ENCODE measurements around the gene SLC38A10. TPM values are rescaled to one million over a fixed set of nuclear protein-coding genes. Genes with fewer than 3 reads are reported as not detected.

Gene SLC38A10
- total and polyA plus RNA-seq, 10 of the 15 experiments (the other 5 are each of a cell fraction or from before 2014, with no cell fraction given) = 0.52 to 67.9 (median 22.1) TPM

- TF ChIP-seq E4F1 (IDR thresholded peaks at IDR 0.05; ENCODE audit: borderline replicate concordance, partially characterized antibody) (no peak), LARP7 (IDR thresholded peaks at IDR 0.05) (0 out of 2 replicates have a peak, but pooled peaks have one; percentile 21), NR2C2 (IDR thresholded peaks at IDR 0.05; ENCODE audit: borderline replicate concordance, control insufficient read depth, insufficient read length, low read depth) (no peak), E2F8 (IDR thresholded peaks at IDR 0.05; ENCODE audit: low read depth, partially characterized antibody) (no peak), TCF7 (IDR thresholded peaks at IDR 0.05; ENCODE audit: borderline replicate concordance) (no peak), SMC3 (IDR thresholded peaks at IDR 0.05; ENCODE audit: borderline replicate concordance, low read length) (no peak), TCF12 (IDR thresholded peaks at IDR 0.05; ENCODE audit: low read depth, low read length) (0 out of 2 replicates have a peak, but pooled peaks have one; percentile 22), CBX5 (IDR thresholded peaks at IDR 0.05; ENCODE audit: low read depth) (no peak), ZBED1 (IDR thresholded peaks at IDR 0.05; ENCODE audit: borderline replicate concordance) (no peak), STAT3 (IDR thresholded peaks at IDR 0.05; ENCODE audit: low read depth, low read length) (no peak), FOS (IDR thresholded peaks at IDR 0.05; ENCODE audit: borderline replicate concordance, extremely low read depth, insufficient read length) (no peak)
Measured at GRCh38 chr17:81244358-81245023, 50.6 kb downstream of the SLC38A10 start (continued).
